ENCODE data around the gene SAFB.
"Not testable (repeated sequence)": the region's sequence is repeated elsewhere in the genome, so short reads cannot be mapped to it uniquely, and the experiment has no call there.

SAFB gene

DNA sequence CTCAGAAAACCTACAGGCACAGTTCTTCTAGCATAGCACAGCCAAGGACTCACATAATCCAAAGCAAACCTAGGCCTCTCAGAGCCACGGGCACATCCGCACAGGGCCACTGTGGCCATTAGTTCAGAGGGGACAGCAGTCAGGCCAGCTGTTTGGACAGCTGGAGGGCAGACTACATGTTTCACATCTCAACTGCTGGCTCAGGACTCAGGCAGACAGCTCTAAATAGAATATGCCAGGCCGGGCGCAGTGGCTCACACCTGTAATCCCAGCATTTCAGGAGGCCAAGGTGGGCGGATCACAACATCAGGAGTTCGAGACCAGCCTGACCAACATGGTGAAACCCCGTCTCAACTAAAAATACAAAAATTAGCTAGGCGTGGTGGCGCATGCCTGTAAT, 27.1 kb upstream of the SAFB start:
- FAIRE-seq = no peak

DNA sequence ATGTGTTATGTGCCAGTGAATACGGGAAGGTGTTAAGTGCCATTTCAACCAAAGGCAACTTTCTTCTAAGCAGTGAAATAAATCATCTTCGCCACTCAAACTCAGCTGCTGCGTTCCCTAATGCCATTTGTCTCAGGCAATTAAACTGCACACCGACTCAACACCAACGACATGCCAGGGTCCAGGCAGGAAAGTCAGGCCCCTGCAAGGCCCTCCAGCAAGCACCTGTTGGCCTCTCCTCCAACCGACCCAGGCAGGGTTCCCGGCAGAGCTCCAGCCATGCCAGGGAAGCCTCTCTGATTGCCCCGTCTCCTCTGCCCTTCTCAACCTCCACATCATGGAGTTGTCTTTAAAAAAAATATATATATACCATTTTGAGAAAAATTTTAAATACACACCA, 22.1 kb upstream of the SAFB start:
- no peak for FAIRE-seq

DNA sequence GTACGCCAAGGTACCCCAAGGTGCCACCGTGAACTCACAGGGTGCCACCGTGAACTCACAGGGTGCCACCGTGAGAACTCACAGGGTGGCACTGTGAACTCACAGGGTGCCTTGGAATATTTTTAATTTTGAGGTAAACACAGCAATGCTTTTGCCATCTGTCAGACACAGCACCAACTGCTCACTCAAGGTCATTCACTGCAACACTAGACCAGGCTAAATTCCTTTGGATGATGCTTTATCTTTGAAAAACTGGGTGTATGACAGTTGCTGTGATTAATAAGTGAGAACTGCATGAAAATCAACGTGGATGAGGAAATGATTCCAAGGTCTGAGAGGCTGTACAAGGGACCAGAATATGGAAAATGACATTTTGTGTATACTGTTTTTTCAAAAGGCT, 19.3 kb upstream of the SAFB start:
- FAIRE-seq = no peak

GRCh38 chr19:5605362-5605761, 17.5 kb upstream of the SAFB start:
- no peak for FAIRE-seq

DNA sequence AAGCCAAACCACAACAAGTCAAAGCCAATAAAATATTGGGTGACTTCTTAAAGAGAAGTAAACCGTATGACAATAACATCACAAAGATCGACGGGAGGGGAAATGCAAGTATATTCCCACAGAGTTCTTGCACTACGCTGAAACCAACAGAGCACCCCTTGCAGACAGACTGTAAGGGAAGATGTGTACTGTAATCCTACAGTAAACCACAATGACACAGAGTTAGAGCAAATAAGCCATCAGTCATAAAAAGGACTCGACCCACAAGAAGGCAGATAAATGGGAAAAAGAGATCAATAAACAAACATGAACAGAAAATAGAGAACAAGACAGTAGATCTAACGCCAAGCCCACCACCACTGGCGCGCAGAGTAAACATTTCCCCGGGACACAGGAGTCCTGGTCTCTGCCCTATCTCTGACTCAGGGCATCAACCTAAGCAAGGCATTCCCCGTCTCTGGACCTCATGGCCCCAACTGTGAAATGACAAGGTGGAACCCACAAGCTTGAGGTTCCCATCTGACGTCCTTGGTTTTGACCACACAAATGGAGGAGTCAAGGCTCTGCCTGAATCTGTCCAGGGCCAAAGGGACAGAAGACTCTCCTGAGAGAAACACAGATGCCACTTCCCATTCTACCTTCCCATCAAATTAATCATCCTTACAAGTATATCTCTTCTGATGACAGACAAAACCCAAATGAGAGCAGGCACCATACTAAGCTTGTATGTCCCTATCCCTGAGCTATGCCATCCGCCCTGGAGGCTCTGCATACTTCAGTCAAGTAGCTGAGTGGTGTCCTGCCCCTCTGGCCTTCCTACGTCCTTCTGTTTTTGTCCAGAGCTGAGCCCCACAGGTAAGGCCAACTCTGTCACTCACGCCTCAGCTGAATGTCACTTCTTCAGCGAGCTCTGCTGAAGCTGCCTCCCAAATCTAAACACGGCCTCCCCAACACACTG, 15.3 kb upstream of the SAFB start:
- FAIRE-seq = no peak

DNA sequence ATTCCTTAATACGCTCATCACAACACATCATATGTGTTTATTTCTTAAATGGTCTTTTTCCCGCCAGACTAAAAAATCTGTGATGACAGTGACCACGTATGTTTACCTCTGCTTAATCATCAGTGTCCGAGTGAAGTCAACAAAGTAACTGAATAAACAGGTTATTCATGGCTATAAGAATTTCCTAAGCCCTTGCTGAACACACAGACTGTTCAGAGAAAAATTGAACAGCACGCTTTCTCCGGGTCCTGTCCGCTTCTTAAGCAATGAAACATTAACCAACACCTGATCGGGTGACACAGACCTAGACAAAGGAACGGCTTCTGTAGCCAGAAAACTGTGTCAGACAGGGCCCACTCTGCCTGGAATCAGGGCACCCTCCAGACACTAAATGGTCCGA, 14.6 kb upstream of the SAFB start:
- FAIRE-seq = no peak

DNA sequence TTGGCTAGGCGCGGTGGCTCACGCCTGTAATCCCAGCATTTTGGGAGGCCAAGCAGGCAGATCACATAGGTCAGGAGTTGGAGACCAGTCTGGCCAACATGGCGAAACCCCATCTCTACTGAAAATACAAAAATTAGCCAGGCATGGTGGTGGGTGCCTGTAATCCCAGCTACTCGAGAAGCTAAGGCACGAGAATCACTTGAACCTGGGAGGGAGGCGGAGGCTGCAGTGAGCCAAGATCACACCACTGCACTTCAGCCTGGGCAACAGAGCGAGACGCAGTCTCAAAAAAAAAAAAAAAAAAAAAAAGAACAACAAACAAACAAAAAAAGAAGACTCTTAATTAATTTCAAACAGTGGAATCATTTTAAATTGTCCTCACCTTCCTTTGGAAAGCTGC, 14.1 kb upstream of the SAFB start:
- FAIRE-seq = not testable (repeated sequence)

- no peak for FAIRE-seq
Observed at GRCh38 chr19:5609881-5610448, 12.9 kb upstream of the SAFB start.

DNA sequence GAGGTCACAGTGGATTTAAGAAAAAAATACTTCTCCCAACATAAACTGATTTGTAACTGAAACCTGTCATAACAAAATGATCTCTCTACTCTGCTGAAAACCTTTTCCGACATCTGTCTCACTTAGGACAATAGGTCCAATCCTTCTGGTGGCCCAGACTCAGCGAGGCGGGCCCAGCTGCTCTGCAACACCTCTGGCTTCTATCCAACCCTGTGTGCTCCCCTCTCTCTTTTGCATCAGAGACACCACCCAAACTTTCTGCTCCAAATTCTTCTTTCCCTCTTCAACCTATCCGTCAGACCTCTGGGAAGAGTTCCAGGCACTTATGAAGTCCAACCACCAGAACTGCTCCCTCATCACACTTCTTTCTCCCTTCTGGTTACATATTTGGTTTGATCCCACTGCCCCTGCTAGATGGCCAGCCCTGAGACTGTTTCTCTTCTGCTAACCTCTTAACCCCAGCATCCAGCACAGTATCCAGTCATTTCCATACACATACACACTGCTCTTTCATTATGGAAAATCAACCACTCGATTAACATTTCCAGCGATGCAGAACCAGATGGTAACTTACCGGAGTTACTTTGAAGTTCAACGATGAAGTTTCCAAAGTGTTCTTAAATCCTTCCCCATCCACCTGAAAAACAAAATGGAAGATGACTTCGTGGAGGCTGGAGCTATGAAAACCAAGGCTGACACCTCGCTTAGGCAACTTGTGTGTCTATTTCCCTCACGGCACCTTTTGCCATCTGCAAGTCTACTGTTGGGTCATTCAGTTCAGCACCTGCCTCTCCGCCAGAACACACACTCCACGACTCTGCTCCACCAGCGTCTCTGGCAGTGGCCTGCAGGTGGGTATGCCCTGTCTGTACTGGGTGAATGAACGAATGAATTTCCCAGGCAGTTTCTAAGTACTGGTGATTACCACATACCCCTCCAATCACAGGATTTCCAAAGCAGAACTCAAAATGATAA, 9.7 kb upstream of the SAFB start:
- no peak for FAIRE-seq

DNA sequence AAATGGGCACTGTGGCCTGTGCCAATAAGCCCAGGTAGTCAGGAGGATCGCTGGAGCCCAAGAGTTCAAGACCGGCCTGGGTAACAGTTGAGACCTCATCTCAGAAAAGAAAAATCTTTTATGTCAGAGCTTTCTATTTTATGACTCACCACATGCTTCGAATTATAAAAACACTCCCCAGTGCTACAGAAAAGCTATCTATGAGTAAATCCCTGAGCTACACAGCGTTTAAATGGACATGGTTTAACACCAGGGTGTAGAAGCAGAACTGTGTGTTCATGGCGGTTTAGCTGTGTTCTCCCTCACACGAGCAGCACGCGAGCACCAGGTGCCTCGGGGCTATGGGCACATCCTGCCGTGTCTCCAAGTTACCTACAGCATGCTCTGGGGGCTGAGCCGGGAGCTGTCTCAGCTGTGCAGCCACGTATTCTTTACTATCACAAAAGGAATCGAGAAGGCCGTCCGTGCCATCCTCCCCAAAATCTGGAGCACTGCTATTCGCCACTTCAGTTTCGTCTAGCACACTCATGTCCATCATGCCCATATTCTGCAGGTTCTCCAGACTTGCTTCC, 7.0 kb upstream of the SAFB start:
- FAIRE-seq = no peak

GRCh38 chr19:5617080-5617479, 5.8 kb upstream of the SAFB start:
- no peak for FAIRE-seq

- FAIRE-seq = no peak
Observed at GRCh38 chr19:5618591-5618990, 4.3 kb upstream of the SAFB start.

GRCh38 chr19:5619946-5620345, 2.9 kb upstream of the SAFB start:
- no peak for FAIRE-seq

DNA sequence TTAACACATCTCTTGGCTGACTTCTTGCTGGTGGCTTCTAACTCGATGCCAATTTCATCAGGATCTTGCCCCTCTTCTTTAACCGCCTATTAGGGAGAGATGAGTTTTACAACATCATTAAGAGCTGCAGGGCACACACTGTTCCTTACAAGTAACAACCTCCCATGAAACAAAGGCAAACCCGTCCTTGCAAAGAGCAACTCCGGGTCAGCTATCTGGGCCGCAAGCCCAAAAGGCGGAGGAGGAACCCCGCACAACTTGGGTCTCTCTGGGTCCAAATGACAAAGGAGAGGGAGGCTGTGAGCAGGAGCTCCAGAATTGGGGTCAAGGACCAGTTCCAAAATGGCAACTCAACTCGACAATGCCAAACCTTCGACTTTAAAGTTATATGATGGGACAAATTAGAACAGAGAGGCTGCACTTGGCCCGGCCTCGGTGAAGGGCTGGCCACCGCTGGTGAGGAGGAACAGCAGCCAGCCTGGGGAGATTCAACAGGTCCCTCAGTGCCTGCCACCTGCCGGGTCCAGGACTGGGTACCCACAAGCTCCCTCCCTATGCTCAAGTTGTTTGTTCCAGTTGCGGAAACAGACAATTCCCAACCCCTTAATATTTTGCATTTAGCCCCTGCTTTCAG, 1.5 kb upstream of the SAFB start:
- FAIRE-seq = no peak

GRCh38 chr19:5621945-5622464, 878 bp upstream of the SAFB start:
- FAIRE-seq = no peak

DNA sequence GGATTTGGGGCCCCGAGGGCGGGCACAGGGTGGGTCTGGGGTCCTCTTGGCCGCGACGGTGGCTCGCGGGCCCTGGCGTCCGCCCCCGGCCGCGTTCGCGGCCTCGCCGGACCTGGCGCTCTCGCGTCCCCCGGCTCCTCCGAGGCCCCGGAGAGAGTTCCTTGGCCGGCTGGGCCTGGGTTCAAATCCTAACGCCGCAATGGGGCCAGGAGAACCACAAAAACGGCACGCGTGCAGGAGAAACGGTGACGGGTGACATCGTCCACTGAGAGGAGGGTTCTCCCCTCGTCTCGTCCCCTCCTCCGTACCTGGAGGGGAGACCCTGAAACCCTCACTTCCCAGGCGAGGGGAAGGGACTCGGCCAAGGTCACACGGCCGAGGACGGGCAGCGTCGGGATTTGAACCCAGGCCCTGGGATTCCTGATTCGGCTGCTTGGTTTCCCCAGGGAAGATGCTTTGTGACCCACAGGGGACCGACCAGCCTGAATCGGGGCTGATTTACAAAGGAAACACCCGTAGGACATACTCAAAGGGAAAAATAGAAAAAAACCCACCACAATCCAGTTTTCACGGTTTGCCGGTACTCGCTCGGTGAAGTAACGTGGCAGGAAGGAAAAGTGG, 624 bp downstream of the SAFB start:
- no peak for FAIRE-seq

DNA sequence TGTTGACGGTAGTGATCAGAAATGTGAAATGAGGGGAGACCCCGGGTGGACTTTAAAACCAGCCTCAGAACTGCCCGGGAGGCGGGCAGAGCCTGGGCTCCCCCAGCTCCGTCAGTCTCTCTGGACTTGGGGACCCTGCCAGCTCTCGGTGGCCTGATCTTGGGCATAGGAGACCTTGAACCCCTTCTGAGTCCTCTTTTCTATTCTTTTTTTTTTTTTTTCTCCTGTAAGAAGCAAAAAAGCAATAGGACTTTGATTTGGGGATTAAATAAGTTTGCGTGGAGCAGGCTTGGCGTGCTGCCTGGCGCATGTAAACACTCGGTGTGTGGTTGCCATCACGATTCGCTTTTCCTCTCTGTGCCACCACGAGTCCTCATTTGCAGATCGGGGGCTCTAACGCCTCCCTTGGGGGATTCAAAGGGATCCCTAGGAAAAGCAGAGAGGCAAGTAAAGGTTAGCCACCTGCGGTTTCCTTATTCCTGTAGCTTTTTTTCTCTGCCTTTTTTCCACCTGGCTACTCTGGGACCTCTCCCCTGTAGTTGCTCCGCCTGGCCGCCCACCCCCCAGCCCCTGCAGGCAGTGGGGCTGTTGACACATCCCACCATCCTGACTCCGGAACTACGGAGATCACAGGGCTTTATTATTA, 1.3 kb downstream of the SAFB start:
- no peak for FAIRE-seq

- no peak for FAIRE-seq
Observed at GRCh38 chr19:5624741-5625278, 1.9 kb downstream of the SAFB start.

- FAIRE-seq = no peak
Observed at GRCh38 chr19:5625641-5626040, 2.8 kb downstream of the SAFB start.

DNA sequence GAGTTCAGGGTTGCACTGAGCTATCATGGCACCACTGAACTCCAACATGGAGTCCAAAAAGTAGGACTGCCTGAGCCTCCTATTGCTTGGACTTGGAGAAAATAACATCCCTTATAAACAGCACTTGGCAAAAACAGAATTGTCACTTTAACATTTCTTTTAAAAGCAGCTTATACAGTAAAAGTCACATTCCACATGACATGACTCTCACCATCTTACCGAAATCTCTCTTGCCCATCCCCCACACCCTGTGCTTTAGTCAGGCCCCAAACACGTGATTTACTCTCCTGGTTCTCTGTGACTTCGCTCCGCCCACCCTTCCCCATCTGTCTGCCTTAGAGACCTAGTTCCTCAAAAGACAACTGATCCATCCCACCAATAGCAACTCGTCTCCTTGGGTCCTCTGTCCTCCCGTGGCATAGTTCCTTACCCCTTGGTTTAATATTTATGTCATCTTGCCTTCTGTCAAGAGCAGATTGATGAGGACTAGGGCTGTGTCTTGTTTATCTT, 4.6 kb downstream of the SAFB start:
- FAIRE-seq = no peak

DNA sequence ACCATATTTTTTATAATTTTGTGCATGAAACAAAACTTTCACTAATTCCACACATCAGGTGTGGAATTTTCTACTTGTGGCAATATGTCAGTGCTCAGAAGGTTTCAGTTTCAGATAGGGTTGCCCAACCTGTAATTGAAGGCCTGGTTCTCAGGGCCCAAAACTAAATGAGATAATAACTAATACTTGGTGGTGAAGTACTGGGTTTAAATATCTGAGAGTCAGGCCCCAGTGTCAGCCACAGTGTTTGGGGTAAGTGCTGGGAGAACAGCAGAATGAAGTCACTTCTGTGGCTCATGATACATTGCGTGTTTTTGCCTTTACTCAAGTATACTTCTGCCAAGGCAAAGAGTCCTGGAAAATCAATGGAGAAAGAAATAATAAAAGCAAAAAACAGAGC, 5.6 kb downstream of the SAFB start:
- FAIRE-seq = no peak

All from colon (tissue), 2 donors.